Measurements from ENCODE around the gene APOBR. TPM values are rescaled to one million over a fixed set of nuclear protein-coding genes. Genes with fewer than 3 reads are reported as not detected.

APOBR gene
- total and polyA plus RNA-seq, 2 of the 13 experiments (the other 11 are each of a cell fraction or from before 2014, with no cell fraction given) = 0.03 TPM; not detected in 1

- no peak for TF ChIP-seq MED8 (CRISPR knock-in tag; IDR thresholded peaks at IDR 0.05; ENCODE audit: insufficient replicate concordance)
- no peak for TF ChIP-seq GPN1 (CRISPR knock-in tag; IDR thresholded peaks at IDR 0.05; ENCODE audit: borderline replicate concordance)
- TF ChIP-seq SOX6 (IDR thresholded peaks at IDR 0.05) = no peak
- peak; percentile 77 for TF ChIP-seq SOX6 (CRISPR knock-in tag; IDR thresholded peaks at IDR 0.05)
- no peak for TF ChIP-seq CENPT (CRISPR knock-in tag; IDR thresholded peaks at IDR 0.05; ENCODE audit: low read depth)
- TF ChIP-seq ZNF34 (CRISPR knock-in tag; IDR thresholded peaks at IDR 0.05; ENCODE audit: borderline replicate concordance) = no peak
- peak; percentile 72 for TF ChIP-seq MED1 (CRISPR knock-in tag; IDR thresholded peaks at IDR 0.05)
- TF ChIP-seq ZNF891 (CRISPR knock-in tag; IDR thresholded peaks at IDR 0.05) = no peak
- TF ChIP-seq NFKB2 (CRISPR knock-in tag; IDR thresholded peaks at IDR 0.05; ENCODE audit: borderline replicate concordance) = no peak
- no peak for TF ChIP-seq NPAS2 (CRISPR knock-in tag; IDR thresholded peaks at IDR 0.05; ENCODE audit: borderline replicate concordance)
- TF ChIP-seq ZKSCAN8 (CRISPR knock-in tag; IDR thresholded peaks at IDR 0.05; ENCODE audit: borderline replicate concordance) = no peak
- TF ChIP-seq YEATS2 (CRISPR knock-in tag; IDR thresholded peaks at IDR 0.05; ENCODE audit: borderline replicate concordance) = peak; percentile 23; the same call in 1 of the 2 replicates
- TF ChIP-seq REST (IDR thresholded peaks at IDR 0.05; ENCODE audit: borderline replicate concordance in 1 of 2, low read depth in 1 of 2, low read length in 2 of 2) = no peak
- TF ChIP-seq ZNF747 (CRISPR knock-in tag; IDR thresholded peaks at IDR 0.05; ENCODE audit: borderline replicate concordance) = no peak
- no peak for TF ChIP-seq SP2 (CRISPR knock-in tag; IDR thresholded peaks at IDR 0.05)
- no peak for TF ChIP-seq ZNF138 (CRISPR knock-in tag; IDR thresholded peaks at IDR 0.05; ENCODE audit: low read depth)
- TF ChIP-seq FOXP4 (CRISPR knock-in tag; IDR thresholded peaks at IDR 0.05) = peak; percentile 82
- TF ChIP-seq TOPORS (CRISPR knock-in tag; IDR thresholded peaks at IDR 0.05) = no peak
- TF ChIP-seq ZNF354B (CRISPR knock-in tag; IDR thresholded peaks at IDR 0.05) = no peak
- peak; percentile 14 for TF ChIP-seq YY1 (IDR thresholded peaks at IDR 0.05; ENCODE audit: insufficient read depth, insufficient replicate concordance, low read depth, low read length)
- TF ChIP-seq MIER3 (CRISPR knock-in tag; IDR thresholded peaks at IDR 0.05; ENCODE audit: borderline replicate concordance) = 0 out of 2 replicates have a peak, but pooled peaks have one; percentile 19
- no peak for TF ChIP-seq HINFP (CRISPR knock-in tag; IDR thresholded peaks at IDR 0.05; ENCODE audit: low read depth)
- no peak for TF ChIP-seq JUN (CRISPR knock-in tag; IDR thresholded peaks at IDR 0.05)
- TF ChIP-seq ARNTL (CRISPR knock-in tag; IDR thresholded peaks at IDR 0.05) = 0 out of 2 replicates have a peak, but pooled peaks have one; percentile 39
- no peak for TF ChIP-seq POLR2AphosphoS2 (IDR thresholded peaks at IDR 0.05; ENCODE audit: low read depth, low read length)
Measured at GRCh38 chr16:28528463-28528867, 34.0 kb downstream of the APOBR start (continued).

Data from HepG2 (cell line).